NCI-H345 (cell line): ENCODE data around the gene PWP2.
"Not testable (repeated sequence)": the region's sequence is repeated elsewhere in the genome, so short reads cannot be mapped to it uniquely, and the experiment has no call there.

ENCODE experiments used
- DNase-seq: peaks from one replicate; lab custom pipeline; 2025; lab: John Stamatoyannopoulos, UW

The PWP2 gene

DNA sequence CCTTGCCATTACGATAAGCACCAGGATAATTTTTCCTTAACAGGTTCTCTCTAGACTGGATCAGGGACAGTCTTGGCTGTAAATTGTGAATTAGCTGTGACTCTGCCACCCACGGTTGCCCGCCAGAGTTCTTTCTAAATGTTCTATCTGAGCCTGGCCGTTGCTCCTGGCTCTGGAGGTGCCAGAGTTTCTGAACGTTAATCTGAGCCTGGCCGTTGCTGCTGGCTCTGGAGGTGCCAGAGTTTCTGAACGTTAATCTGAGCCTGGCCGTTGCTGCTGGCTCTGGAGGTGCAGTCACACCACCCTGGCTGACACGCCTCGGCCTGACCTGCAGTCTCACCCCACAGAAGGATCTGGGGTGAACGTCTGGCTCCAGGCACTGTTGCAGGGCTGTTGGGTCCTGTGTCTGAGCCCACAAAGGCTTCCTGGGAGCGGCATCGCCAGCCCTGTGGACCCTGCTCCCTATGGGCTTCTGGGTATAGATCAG lies 56.0 kb downstream of the PWP2 start:
- DNase-seq: not testable (repeated sequence)

DNA sequence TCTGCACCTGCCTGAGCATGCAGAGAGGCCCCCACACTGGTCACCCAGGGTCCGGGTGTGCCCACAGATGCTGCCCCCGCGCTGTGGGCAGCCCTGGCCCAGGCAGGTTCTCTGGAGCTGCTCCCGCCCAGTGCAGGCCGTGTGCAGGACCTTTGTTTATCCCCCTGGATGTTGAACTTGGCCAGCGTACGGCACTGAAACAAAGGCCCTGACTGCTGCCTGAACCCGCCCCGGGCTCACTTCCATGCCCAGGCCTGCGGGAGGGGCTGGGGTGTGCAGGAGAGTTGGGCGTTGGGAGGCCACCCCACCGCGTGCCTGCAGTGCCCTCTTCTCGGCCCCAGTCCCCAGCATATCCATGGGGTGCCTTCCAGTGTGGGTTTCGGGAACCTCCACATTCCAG lies 58.7 kb downstream of the PWP2 start:
- DNase-seq: not testable (repeated sequence)

DNA sequence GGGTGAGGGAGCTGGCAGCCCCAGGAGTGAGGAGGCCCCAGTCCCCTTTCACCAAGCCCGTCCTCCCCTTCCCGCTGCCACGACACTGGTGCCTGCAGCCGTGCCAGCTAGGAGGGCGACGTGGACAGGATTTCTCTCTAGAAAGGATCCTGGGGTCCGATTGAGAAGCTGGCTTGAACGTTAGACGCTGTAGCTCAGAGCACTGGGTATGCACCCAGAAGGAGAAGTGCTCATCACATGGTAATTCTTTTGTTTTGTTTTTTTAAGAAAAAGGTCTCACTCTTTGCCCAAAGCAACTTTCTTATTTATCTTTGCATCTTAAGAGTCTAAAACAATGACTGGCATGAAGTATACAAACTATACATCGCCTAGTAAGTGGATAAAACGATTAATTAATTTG lies 60.3 kb downstream of the PWP2 start:
- DNase-seq: not testable (repeated sequence)

DNA sequence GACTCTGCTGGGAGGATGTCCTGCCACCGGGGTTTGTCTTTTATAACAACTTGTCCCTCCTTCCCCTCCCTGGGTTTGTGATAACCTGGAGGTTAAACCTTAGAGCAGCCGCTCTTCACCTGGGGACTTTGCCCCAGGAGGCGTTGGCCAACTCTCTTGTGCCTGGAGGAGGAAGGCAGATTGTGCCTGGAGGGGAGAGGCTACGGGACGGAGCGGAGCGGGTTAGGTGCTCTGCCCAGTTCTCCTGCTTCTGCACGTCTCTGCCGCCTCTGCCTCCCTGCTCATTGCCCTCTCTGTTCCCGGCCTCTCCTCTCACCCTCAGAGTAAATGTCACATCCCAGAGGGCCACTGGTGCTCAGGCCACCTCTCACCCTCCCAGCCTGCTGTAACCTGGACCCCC lies 63.1 kb downstream of the PWP2 start:
- not testable (repeated sequence) for DNase-seq

DNA sequence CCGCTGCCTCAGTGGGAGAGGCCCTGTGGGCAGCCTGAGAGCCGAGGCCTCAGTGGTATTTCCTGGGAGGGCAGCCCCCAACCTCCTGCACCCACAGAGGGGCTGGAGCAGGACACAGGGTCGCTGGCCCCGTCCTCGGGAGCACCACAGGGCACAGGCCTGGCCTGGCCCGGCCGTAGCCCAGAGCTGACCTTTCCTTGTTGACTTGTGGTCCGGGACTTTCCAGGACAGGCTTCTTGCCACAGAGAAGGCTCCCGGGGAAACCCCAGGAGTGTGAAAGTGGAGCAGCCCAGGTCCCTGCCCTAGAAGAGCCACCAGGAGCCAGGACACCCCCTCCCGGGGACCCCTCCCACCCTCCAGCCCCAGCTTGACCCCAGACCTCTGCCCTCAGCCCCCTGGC lies 63.7 kb downstream of the PWP2 start:
- DNase-seq: not testable (repeated sequence)

DNA sequence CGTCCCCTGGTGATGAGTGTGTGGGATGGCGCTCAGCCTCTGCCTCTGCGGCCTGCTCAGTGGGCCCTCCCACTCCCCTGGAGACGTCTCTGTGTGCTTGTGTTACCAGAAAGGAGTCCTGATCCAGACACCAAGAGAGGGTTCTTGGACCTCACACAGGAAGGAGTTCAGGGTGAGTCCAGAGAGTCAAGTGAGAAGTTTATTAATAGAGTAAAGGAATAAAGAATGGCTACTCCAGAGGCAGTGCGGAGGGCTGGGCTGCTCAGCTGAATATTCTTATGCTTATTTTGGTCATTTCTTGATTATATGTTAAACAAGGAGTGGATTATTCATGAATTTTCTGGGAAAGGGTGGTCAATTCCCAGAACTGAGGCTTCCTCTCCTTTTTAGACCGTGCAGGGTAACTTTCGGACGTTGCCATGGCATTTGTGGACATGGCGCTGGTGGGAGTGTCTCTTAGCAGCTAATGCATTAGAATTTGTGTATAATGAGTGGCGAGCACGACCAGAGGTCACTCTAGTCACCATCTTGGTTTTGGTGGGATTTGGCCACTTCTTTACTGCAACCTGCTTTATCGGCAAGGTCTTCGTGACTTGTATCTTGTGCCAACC lies 64.9 kb downstream of the PWP2 start:
- not testable (repeated sequence) for DNase-seq

DNA sequence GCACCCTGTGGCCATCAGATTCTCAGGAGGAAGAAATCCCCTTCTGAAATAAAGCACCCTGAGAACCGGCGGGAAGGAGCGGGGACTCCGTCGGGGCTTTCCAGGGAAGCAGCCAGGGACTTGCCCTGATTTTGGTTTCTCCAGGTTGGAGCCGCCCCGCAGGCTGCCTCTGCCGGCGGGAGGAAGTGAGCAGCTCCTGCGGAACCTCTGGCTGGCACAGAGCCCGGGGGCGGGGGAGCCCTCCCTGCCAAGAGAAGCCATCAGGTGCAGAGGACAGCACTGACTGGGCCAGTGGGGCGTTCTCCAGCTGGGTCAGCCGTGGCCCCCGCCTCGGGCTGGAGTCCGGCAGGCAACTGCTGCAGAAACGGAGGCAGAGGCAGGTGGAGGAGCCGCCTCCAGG lies 65.5 kb downstream of the PWP2 start:
- DNase-seq: not testable (repeated sequence)

DNA sequence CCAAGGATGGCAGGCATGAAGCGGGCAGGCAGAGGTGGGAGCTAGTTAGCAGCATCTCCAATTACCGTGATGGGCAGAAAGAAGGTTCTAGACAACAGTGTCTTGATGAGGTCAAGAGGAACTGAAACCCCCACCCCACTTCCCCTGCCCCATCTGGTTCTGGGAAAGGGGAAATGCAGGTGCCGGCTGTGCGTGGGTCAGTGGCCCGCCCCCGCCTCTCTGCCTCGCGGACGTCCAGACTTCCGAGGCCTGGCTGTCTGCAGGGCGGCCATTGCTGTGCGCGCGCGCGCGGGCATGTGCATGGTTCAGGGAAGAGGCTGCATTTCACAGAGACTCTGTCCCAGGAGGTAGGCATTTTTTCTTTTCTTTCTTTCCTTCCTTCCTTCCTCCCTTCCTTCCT lies 68.0 kb downstream of the PWP2 start:
- not testable (repeated sequence) for DNase-seq

DNA sequence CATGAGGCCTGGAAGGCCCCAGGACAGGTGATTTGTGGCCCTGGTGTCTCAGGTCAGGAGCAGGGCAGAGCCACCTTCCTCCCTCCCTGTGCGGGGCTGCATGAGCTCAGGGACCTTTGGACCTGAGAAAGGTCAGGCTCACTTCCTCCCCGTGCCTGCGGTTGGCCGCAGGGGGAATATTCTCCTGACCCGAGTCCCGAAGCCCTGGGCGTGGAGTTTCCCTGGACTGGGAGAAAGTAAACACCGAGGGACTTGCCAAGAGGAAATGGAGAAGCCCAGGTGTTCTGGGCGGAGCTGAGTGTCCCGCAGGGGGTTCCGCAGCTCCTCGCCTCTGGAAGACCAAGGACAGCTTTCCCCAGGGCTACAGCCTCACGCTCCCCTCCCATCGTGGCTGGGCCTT lies 68.9 kb downstream of the PWP2 start:
- DNase-seq: not testable (repeated sequence)
